HEK293 (cell line): Measurements from ENCODE around the gene CPNE5.

ENCODE experiments used
- CTCF ChIA-PET: fragments of 350-600 bp; formaldehyde crosslinking; extraction: SDS; loops from one replicate; lab custom pipeline; 2021; ENCODE audit warnings: antibody characterized with exemption; lab: Yijun Ruan, JAX
- POLR2A ChIA-PET: fragments of 300-600 bp; formaldehyde crosslinking; extraction: SDS; loops from one replicate; lab custom pipeline; 2020; ENCODE audit warnings: antibody characterized with exemption, inconsistent platforms; lab: Yijun Ruan, JAX
- H3K27ac ChIP-seq: fragments of 200-500 bp; sonication (Bioruptor generic); 2 replicates; pipeline ENCODE4 v1.5.1; 2014; ENCODE audit warnings: low read depth, low read length, control low read depth, inconsistent platforms; ENCODE audit errors: extremely low read depth
- H3K36me3 ChIP-seq, 2 experiments: fragments of 200-500 bp in 1 of 2; sonication (Bioruptor generic) in 1 of 2; 1 replicate in 1 of 2; 2 replicates in 1 of 2; pipeline ENCODE4 v1.5.1; 2014 to 2017; ENCODE audit warnings: inconsistent platforms in 2 of 2, low read length in 2 of 2; ENCODE audit not compliant: control insufficient read depth in 2 of 2, insufficient read depth in 1 of 2
- H3K4me1 ChIP-seq: fragments of 200-500 bp; sonication (Bioruptor generic); 2 replicates; pipeline ENCODE4 v1.5.1; 2014; ENCODE audit warnings: mild to moderate bottlenecking, low read length, inconsistent platforms; ENCODE audit not compliant: control insufficient read depth, insufficient read depth
- H3K4me3 ChIP-seq: 2 replicates; pipeline ENCODE4 v1.5.1; 2011; ENCODE audit warnings: low read depth, mild to moderate bottlenecking, control low read depth, low read length, moderate library complexity
- H3K9me3 ChIP-seq: fragments of 200-500 bp; sonication (Bioruptor generic); 2 replicates; pipeline ENCODE4 v1.5.1; 2014; ENCODE audit warnings: low read depth, low read length, inconsistent platforms; ENCODE audit not compliant: control insufficient read depth, insufficient read depth
- HOXD13 ChIP-seq: sonication (generic); formaldehyde crosslinking; IDR thresholded peaks from 2 replicates; pipeline ENCODE4 v1.8.0; 2022; ENCODE audit warnings: missing genetic modification reagents, borderline replicate concordance
- INSM2 ChIP-seq: fragments of 450-650 bp; formaldehyde crosslinking; IDR thresholded peaks from 2 replicates; pipeline ENCODE4 v1.5.1; 2016; ENCODE audit warnings: missing biosample characterization, missing genetic modification characterization
- ZBTB26 ChIP-seq: fragments of 450-650 bp; formaldehyde crosslinking; optimal IDR thresholded peaks from 2 replicates; pipeline ENCODE3; 2016; ENCODE audit warnings: missing biosample characterization, mild to moderate bottlenecking, missing genetic modification characterization
- ZNF112 ChIP-seq: fragments of 450-650 bp; formaldehyde crosslinking; IDR thresholded peaks from 2 replicates; pipeline ENCODE4 v1.5.0; 2017; ENCODE audit warnings: missing biosample characterization, missing genetic modification characterization
- ZNF148 ChIP-seq: fragments of 450-650 bp; formaldehyde crosslinking; IDR thresholded peaks from 2 replicates; pipeline ENCODE4 v1.5.0; 2017; ENCODE audit warnings: missing biosample characterization, missing genetic modification characterization, borderline replicate concordance
- ZNF341 ChIP-seq: fragments of 450-650 bp; formaldehyde crosslinking; IDR thresholded peaks from 2 replicates; pipeline ENCODE4; 2016; ENCODE audit warnings: low read depth, missing biosample characterization, missing genetic modification characterization
- ZNF426 ChIP-seq: fragments of 450-650 bp; formaldehyde crosslinking; IDR thresholded peaks from 2 replicates; pipeline ENCODE4 v1.5.1; 2017; ENCODE audit warnings: missing biosample characterization, missing genetic modification characterization, mild to moderate bottlenecking, inconsistent platforms, moderate library complexity
- ZNF660 ChIP-seq: fragments of 450-650 bp; IDR thresholded peaks from 2 replicates; pipeline ENCODE4 v1.5.1; 2018; ENCODE audit warnings: missing biosample characterization, mild to moderate bottlenecking, missing genetic modification characterization
- ZNF677 ChIP-seq: fragments of 450-650 bp; IDR thresholded peaks from 2 replicates; pipeline ENCODE4 v1.5.0; 2018; ENCODE audit warnings: missing biosample characterization, mild to moderate bottlenecking, missing genetic modification characterization, moderate library complexity
- TF ChIP-seq, protein P1 (sequence below): fragments of 450-650 bp; formaldehyde crosslinking; IDR thresholded peaks from 2 replicates; pipeline ENCODE4 v1.5.1; 2016; ENCODE audit warnings: missing biosample characterization, missing genetic modification characterization
- TF ChIP-seq, protein P2 (sequence below): fragments of 450-650 bp; IDR thresholded peaks from 2 replicates; pipeline ENCODE4 v1.5.1; 2018; ENCODE audit warnings: missing biosample characterization, missing genetic modification characterization

CPNE5 gene

DNA sequence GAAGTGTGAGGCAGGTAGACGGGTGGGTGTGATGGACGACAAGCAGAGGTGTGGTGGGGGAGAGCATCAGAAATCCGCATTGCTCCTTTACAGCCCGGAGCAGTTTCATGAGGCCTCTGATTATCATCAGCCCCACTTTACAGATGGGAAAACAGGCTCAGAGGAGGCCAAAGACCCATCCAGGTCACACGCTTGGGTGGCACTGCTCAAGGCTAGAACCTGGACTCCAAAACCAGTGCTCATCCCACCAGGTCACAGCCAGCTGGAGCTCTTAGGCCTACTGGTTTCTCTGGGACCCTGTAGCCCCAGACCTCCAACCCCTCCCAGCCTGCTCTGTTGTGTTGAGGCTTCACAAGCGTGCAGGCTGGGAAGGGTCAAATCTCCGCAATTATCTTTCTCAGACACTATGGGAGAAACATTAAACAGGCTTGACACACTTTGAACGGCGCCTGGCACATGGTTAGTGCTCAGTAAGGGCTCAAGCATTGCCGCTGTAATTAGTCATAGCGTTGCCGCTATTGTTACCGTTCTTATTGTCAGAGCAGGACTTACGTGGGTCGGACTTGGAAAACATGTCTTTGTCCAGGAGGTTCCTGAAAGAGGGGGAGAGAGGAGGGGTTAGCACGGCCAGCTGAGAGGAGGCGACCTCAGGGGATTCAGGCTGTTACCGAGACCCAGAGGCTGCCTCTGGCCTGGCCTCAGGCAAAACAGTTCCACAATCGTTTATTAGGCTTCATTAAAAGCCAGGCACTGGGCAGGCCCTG is 16.6 kb downstream of the CPNE5 start:
- H3K4me1 ChIP-seq: peaks cover 6% of the 10 kb centered on the region
- TF ChIP-seq ZBTB26: no peak
- no peak for TF ChIP-seq INSM2 (tag by site-specific recombination)
- TF ChIP-seq ZNF341: 0 out of 2 replicates have a peak, but pooled peaks have one; percentile 17
- no peak for TF ChIP-seq ZNF660 (tag by site-specific recombination)
- no peak overlapping the region for H3K4me3 ChIP-seq
- no peaks in the 10 kb centered on the region for H3K9me3 ChIP-seq
- ChIA-PET POLR2A (interaction anchor here (0.6 kb wide), 1 partner anchor 12 kb away, joined by 5 read pairs; no protein-coding TSS in a partner anchor), CTCF (interaction anchor here (0.6 to 0.7 kb wide), 4 partner anchors 57 to 1029 kb away, joined by 3 to 4 read pairs (median 4); no protein-coding TSS in a partner anchor)
- no peaks in the 10 kb centered on the region for H3K36me3 ChIP-seq
- no peak overlapping the region for H3K27ac ChIP-seq

DNA sequence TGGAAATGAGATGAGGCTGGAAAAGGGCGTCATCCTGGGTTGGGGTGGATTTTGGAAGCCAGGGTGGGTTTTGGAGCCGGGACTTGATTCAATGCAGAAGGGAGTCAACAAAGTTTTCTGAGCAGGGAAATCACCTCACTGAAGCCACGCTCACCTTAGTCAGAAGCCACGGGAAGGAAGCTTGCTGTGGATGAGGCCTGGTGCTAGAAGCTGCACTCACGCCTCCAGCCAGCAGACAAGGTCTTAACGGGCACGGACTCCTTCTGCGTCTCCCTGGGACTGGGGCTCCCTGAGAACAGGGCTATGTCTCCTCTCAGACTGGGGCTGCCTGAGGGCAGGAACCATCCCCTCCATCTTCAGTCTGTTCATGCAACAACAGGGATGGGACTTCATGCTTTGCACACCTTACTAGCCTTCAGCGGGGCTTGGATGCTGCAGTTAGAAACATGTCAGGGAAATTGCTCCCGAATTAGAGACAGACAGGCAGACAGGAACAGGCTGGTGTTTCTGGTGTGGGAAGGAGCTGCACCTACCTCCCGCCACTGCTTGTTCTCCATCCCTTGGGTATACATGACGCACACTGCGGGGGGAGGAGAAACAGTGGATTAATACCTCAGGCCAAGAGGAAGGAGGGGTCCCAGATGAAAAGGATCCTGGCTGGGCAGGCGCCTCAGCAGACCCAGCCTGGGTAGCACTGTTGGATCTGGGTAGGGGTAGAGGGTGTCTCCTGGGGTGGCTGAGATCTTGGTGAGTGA is 17.5 kb downstream of the CPNE5 start:
- CTCF ChIA-PET: interaction anchor here (0.6 to 1.5 kb wide), 3 partner anchors 29 to 1028 kb away, joined by 3 to 8 read pairs (median 3); partner anchors contain the start of gene C6orf89
- no peaks in the 10 kb centered on the region for H3K36me3 ChIP-seq

More for the DNA sequence above, 17.5 kb downstream of the CPNE5 start:
- TF ChIP-seq, protein P1, sequence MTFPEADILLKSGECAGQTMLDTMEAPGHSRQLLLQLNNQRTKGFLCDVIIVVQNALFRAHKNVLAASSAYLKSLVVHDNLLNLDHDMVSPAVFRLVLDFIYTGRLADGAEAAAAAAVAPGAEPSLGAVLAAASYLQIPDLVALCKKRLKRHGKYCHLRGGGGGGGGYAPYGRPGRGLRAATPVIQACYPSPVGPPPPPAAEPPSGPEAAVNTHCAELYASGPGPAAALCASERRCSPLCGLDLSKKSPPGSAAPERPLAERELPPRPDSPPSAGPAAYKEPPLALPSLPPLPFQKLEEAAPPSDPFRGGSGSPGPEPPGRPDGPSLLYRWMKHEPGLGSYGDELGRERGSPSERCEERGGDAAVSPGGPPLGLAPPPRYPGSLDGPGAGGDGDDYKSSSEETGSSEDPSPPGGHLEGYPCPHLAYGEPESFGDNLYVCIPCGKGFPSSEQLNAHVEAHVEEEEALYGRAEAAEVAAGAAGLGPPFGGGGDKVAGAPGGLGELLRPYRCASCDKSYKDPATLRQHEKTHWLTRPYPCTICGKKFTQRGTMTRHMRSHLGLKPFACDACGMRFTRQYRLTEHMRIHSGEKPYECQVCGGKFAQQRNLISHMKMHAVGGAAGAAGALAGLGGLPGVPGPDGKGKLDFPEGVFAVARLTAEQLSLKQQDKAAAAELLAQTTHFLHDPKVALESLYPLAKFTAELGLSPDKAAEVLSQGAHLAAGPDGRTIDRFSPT: no peak
- TF ChIP-seq HOXD13: no peak
- TF ChIP-seq ZNF677 (tag by site-specific recombination): no peak
- TF ChIP-seq, protein P2, sequence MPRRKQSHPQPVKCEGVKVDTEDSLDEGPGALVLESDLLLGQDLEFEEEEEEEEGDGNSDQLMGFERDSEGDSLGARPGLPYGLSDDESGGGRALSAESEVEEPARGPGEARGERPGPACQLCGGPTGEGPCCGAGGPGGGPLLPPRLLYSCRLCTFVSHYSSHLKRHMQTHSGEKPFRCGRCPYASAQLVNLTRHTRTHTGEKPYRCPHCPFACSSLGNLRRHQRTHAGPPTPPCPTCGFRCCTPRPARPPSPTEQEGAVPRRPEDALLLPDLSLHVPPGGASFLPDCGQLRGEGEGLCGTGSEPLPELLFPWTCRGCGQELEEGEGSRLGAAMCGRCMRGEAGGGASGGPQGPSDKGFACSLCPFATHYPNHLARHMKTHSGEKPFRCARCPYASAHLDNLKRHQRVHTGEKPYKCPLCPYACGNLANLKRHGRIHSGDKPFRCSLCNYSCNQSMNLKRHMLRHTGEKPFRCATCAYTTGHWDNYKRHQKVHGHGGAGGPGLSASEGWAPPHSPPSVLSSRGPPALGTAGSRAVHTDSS (tag by site-specific recombination): no peak
- TF ChIP-seq ZNF148 (tag by site-specific recombination): no peak
- TF ChIP-seq ZNF426: no peak
- no peak for TF ChIP-seq ZNF112
- TF ChIP-seq, all 188 proteins: peak for 0
- POLR2A ChIA-PET: interaction anchor here (0.6 kb wide), 1 partner anchor 13 kb away, joined by 5 read pairs; no protein-coding TSS in a partner anchor
- Histone ChIP-seq H3K27ac (no peak overlapping the region), H3K9me3 (no peaks in the 10 kb centered on the region), H3K4me1 (peaks cover 4% of the 10 kb centered on the region), H3K4me3 (no peak overlapping the region)
